HTR-8/SVneo (cell line): Measurements from ENCODE around the gene MAPKAPK2.

Experiments
- DNase-seq: peaks from one replicate; pipeline ENCODE4 v3.0.0; 2011; ENCODE audit warnings: low spot score, mixed read lengths; ENCODE audit not compliant: insufficient read length
- FAIRE-seq: peaks from 2 replicates; lab custom pipeline; 2011; peaks lifted over from hg19 to GRCh38; lab: Jason Lieb, UNC

Gene MAPKAPK2

GRCh38 chr1:206658981-206659273 is 25.8 kb upstream of the MAPKAPK2 start:
- FAIRE-seq = no peak
- DNase-seq = no peak

GRCh38 chr1:206660136-206660535 is 24.6 kb upstream of the MAPKAPK2 start:
- no peak for DNase-seq
- no peak for FAIRE-seq

- DNase-seq = no peak
These were observed 23.4 kb upstream of the MAPKAPK2 start for GRCh38 chr1:206661161-206661820.

DNA sequence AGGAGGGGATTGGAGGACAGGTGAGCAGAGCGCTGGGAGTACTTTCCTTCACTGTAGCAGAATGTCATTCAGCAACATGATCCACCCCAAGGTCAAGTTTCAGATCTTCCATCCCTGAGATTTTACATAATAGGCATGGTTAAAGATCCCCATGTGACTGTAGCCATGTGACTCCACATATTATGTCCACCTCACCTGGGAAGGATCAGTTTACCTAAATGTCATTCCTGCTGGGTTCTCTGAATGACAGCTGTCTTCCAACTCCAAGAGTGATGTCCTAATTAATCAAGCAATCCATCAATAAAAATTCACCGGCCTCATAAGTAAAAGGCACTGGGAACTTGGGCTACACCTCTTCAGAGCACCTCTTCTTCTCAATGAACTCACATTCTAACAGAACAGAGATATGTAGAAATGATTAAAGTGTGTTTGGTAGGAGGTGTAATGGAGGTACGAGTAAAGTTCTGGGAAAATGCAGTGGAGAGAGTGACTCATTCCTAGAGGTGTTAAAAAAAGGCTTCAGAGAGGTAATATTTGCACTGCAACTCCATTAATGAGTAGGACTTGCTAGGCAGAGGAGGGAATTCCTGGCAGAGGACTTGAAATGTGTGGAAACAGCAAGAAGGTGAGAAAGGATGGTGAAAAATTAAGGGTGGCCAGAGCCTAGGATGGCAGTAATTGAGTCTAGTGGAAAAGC is 22.2 kb upstream of the MAPKAPK2 start:
- FAIRE-seq (no peak), DNase-seq (no peak)

More at GRCh38 chr1:206661161-206661820, 23.4 kb upstream of the MAPKAPK2 start:
- no peak for FAIRE-seq

DNA sequence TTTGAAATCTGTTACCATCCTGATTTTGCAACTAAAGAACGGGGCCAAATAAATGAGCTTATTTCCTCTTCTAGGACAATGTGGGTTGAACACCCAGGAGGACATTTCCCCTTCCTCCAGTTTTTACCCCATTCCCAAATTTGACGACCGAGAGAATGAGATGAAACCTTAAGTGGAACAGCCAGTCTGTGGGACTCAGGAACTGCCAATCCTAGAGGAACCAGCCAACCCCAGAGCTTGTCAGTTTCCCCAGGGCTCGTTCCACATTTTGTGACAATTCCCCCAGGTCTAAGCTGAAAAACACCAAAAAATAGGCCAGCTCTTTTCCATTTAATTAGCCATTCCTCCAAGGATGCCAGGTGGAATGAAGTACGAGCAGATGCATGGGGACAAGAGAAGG is 21.3 kb upstream of the MAPKAPK2 start:
- FAIRE-seq (no peak), DNase-seq (no peak)

- FAIRE-seq = no peak
- peak; percentile 67 for DNase-seq
These were observed 20.7 kb upstream of the MAPKAPK2 start for GRCh38 chr1:206663832-206664652.

DNA sequence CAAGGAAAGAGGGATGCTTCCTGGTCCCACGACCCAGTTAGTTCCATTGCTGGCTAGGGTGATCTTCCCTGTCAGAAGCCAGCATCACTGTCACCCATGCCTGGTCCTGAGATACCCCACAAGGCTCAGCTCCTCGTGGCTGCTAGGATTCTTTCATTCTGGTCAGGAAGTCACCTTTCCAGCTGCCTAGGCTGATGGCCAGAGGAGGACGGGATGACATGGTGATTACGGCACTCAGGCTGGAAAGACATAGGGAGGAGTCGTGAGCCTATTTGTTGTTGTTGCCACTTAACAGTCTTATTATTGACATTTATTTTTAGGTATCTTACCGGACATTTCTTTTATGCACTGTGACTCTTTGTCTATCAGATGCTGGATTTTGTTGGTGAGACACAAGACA is 20.0 kb upstream of the MAPKAPK2 start:
- FAIRE-seq = no peak

GRCh38 chr1:206666031-206666561 is 18.6 kb upstream of the MAPKAPK2 start:
- FAIRE-seq = no peak

More for the DNA sequence above, 20.0 kb upstream of the MAPKAPK2 start:
- no peak for DNase-seq

GRCh38 chr1:206666954-206667665 is 17.6 kb upstream of the MAPKAPK2 start:
- DNase-seq = no peak
- no peak for FAIRE-seq

More at GRCh38 chr1:206666031-206666561, 18.6 kb upstream of the MAPKAPK2 start:
- no peak for DNase-seq

- DNase-seq (no peak), FAIRE-seq (no peak)
These were observed 16.4 kb upstream of the MAPKAPK2 start for GRCh38 chr1:206668351-206668750.

GRCh38 chr1:206668874-206669410 is 15.8 kb upstream of the MAPKAPK2 start:
- FAIRE-seq = no peak
- DNase-seq = no peak

DNA sequence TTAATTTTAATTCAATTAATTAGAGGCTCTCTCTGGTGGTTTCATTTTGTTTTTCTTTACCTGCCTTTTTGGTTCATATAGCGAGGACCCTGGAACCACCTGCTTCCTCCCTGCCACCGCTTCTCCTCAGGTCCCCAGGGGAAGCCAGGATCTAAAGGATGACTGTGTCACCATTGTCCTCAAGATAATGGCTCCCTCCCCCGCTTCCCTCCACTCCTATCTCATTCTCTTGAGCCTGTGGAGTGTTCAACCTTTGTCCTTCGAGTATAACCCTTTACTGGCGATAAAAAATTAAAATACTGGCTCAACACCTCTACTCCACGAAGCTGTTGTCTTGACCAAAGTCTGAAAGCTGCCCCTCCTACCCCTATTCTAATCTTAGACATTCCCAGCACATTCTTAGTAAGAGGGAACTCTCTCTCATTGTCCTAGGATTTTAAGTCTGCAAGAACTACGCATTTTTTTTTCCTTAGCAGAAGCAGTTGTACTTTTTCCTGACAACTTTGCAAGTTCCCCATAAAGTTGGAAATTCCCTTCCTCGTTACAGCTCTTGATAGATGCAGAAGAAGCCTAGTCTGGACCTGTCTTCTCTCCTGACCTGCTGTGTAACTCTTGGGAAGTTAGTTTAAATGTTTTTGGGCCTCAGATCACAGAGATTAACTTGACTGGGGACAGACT is 12.6 kb upstream of the MAPKAPK2 start:
- DNase-seq (no peak), FAIRE-seq (no peak)

- DNase-seq = no peak
- FAIRE-seq = no peak
These were observed 11.6 kb upstream of the MAPKAPK2 start for GRCh38 chr1:206672844-206673758.

GRCh38 chr1:206674236-206674635 is 10.5 kb upstream of the MAPKAPK2 start:
- DNase-seq (no peak), FAIRE-seq (no peak)

DNA sequence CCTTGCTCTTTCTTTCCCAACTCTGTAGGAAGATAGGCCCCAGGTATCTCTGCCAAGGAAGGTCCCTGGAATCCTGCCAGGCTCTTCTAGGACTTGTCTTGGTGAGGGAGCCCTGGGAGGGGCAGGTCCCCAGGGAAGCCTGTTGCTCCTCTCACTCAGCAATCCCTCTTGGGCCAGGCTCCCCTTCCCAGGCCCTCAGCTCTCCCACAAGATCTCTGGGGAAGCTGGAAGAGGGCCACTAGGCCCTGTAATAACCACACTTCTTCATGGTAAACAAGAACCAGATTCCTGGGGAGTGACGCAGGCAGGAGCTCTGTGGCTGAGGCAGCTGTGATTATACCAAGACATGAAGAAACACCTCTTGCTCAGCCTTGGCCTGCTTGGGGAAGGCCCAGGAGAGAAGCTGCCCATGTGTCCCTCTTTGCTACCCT is 9.9 kb upstream of the MAPKAPK2 start:
- FAIRE-seq (no peak), DNase-seq (peak; percentile 77)

GRCh38 chr1:206676499-206676898 is 8.2 kb upstream of the MAPKAPK2 start:
- no peak for FAIRE-seq

GRCh38 chr1:206678490-206678889 is 6.2 kb upstream of the MAPKAPK2 start:
- FAIRE-seq (no peak), DNase-seq (no peak)

More at GRCh38 chr1:206676499-206676898, 8.2 kb upstream of the MAPKAPK2 start:
- DNase-seq = no peak

- no peak for DNase-seq
- no peak for FAIRE-seq
These were observed 4.9 kb upstream of the MAPKAPK2 start for GRCh38 chr1:206679738-206680211.
